ENCODE data around the gene E4F1.

- TF ChIP-seq ZNF138 (CRISPR knock-in tag; IDR thresholded peaks at IDR 0.05; ENCODE audit: low read depth), result no peak
- no peak for TF ChIP-seq SIN3A (IDR thresholded peaks at IDR 0.05; ENCODE audit: borderline replicate concordance, low read depth, low read length)
- no peak for TF ChIP-seq GZF1 (CRISPR knock-in tag; IDR thresholded peaks at IDR 0.05)
- no peak for TF ChIP-seq ZNF12 (CRISPR knock-in tag; IDR thresholded peaks at IDR 0.05)
- no peak for TF ChIP-seq NR2F1 (CRISPR knock-in tag; IDR thresholded peaks at IDR 0.05)
- no peak for TF ChIP-seq MAZ (IDR thresholded peaks at IDR 0.05; ENCODE audit: borderline replicate concordance, low read depth, low read length)
- no peak for TF ChIP-seq MAZ (CRISPR knock-in tag; IDR thresholded peaks at IDR 0.05; ENCODE audit: low read depth)
- no peak for TF ChIP-seq SP2 (CRISPR knock-in tag; IDR thresholded peaks at IDR 0.05)
- TF ChIP-seq ZNF337 (CRISPR knock-in tag; IDR thresholded peaks at IDR 0.05; ENCODE audit: borderline replicate concordance, low read depth), result no peak
- no peak for TF ChIP-seq ZNF225 (CRISPR knock-in tag; IDR thresholded peaks at IDR 0.05)
- TF ChIP-seq RFX5 (IDR thresholded peaks at IDR 0.05; ENCODE audit: low read depth, low read length), result no peak
- no peak for TF ChIP-seq ZNF232 (CRISPR knock-in tag; IDR thresholded peaks at IDR 0.05; ENCODE audit: borderline replicate concordance)
- TF ChIP-seq MXI1 (IDR thresholded peaks at IDR 0.05; ENCODE audit: borderline replicate concordance, low read depth, low read length), result no peak
- no peak for TF ChIP-seq ZNF670 (CRISPR knock-in tag; IDR thresholded peaks at IDR 0.05; ENCODE audit: borderline replicate concordance)
Measured at GRCh38 chr16:2208308-2208707, 15.1 kb upstream of the E4F1 start.
